ENCODE results near the gene SDR39U1. TPM values are rescaled to one million over a fixed set of nuclear protein-coding genes. Genes with fewer than 3 reads are reported as not detected.
"Not testable (repeated sequence)": the region's sequence is repeated elsewhere in the genome, so short reads cannot be mapped to it uniquely, and the experiment has no call there.

The SDR39U1 gene
- polyA plus RNA-seq, 1 donor from 2014 or later, result 142 TPM

DNA sequence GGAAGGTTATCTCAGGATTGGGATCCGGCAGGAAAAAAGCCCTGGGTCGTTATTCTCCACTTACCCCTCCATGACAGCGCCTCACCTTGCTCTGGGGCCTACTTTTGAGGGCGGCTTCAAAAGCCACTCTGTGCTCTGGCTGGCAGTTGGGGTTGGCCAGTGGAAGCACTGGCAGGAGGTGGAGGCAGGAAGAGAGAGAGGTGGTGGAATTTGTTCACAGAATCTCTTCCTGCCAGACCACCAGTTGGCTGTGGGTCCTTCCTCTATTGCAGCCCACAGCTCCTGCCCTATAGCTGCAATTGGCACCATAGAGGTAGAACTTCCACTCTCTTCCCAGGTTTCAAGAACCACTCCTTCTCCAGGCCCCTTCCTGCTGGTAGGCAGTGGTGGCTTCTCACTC is 32.7 kb upstream of the SDR39U1 start:
- H3K9ac ChIP-seq (ENCODE audit: low read length), result no peak overlapping the region
- H3K27ac ChIP-seq (ENCODE audit: low read length), result no peak overlapping the region
- no peaks in the 10 kb centered on the region for H3K9me2 ChIP-seq (ENCODE audit: insufficient read depth, low read length)
- no peaks in the 10 kb centered on the region for H3K36me3 ChIP-seq (ENCODE audit: insufficient read depth, low read length)
- no peaks in the 10 kb centered on the region for H3K27me3 ChIP-seq (ENCODE audit: insufficient read depth, low read depth, low read length)
- no peaks in the 10 kb centered on the region for H4K20me1 ChIP-seq (ENCODE audit: insufficient read depth)
- no peaks in the 10 kb centered on the region for H3K79me2 ChIP-seq (replicated peaks; ENCODE audit: insufficient read depth, low read length)
- H3F3A ChIP-seq (ENCODE audit: insufficient read depth, low read length, poor library complexity, severe bottlenecking), result no peaks in the 10 kb centered on the region
- H3K9me3 ChIP-seq (ENCODE audit: low read length), result no peaks in the 10 kb centered on the region
- H3K4me2 ChIP-seq (ENCODE audit: low read length), result no peak overlapping the region
- no peak overlapping the region for H3K4me3 ChIP-seq (ENCODE audit: low read length)
- H2AFZ ChIP-seq (ENCODE audit: low read depth, low read length), result no peak overlapping the region
- TF ChIP-seq POLR2AphosphoS5 (IDR thresholded peaks at IDR 0.05) (no peak), MXI1 (conservative IDR thresholded peaks at IDR 0.05; ENCODE audit: poor library complexity, severe bottlenecking) (no peak), SMC3 (conservative IDR thresholded peaks at IDR 0.05; ENCODE audit: poor library complexity) (no peak), EZH2 (IDR thresholded peaks at IDR 0.05; ENCODE audit: borderline replicate concordance, insufficient read depth, low read length, poor library complexity, severe bottlenecking) (no peak), REST (IDR thresholded peaks at IDR 0.05; ENCODE audit: borderline replicate concordance) (no peak)
- TF ChIP-seq, protein P1, sequence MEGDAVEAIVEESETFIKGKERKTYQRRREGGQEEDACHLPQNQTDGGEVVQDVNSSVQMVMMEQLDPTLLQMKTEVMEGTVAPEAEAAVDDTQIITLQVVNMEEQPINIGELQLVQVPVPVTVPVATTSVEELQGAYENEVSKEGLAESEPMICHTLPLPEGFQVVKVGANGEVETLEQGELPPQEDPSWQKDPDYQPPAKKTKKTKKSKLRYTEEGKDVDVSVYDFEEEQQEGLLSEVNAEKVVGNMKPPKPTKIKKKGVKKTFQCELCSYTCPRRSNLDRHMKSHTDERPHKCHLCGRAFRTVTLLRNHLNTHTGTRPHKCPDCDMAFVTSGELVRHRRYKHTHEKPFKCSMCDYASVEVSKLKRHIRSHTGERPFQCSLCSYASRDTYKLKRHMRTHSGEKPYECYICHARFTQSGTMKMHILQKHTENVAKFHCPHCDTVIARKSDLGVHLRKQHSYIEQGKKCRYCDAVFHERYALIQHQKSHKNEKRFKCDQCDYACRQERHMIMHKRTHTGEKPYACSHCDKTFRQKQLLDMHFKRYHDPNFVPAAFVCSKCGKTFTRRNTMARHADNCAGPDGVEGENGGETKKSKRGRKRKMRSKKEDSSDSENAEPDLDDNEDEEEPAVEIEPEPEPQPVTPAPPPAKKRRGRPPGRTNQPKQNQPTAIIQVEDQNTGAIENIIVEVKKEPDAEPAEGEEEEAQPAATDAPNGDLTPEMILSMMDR (IDR thresholded peaks at IDR 0.05; ENCODE audit: poor library complexity, severe bottlenecking), result no peak

DNA sequence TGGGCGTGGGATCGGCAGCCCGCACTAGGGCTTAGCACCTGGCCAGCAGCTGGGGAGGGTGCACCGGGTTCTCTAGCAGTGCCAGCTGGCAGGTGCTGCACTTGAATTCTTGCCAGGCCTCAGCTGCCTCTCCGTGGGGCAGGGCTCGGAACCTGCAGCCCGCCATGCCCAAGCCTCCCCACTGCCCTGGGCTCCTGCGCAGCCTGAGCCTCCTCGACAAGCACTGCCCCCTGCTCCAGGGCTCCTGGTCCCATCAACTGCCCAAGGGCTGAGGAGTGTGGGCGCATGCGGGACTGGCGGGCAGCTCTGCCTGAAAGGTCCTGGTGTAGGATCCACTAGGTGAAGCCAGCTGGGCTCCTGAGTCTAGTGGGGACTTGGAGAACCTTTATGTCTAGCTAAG is 30.6 kb upstream of the SDR39U1 start:
- Histone ChIP-seq H3K9me2 (ENCODE audit: insufficient read depth, low read length) (no peaks in the 10 kb centered on the region), H4K20me1 (ENCODE audit: insufficient read depth) (no peaks in the 10 kb centered on the region), H3K27me3 (ENCODE audit: insufficient read depth, low read depth, low read length) (no peaks in the 10 kb centered on the region), H3K9ac (ENCODE audit: low read length) (no peak overlapping the region), H3K27ac (ENCODE audit: low read length) (no peak overlapping the region), H3K36me3 (ENCODE audit: insufficient read depth, low read length) (no peaks in the 10 kb centered on the region), H3K79me2 (replicated peaks; ENCODE audit: insufficient read depth, low read length) (no peaks in the 10 kb centered on the region), H3K4me2 (ENCODE audit: low read length) (no peak overlapping the region), H3K9me3 (ENCODE audit: low read length) (no peaks in the 10 kb centered on the region), H3F3A (ENCODE audit: insufficient read depth, low read length, poor library complexity, severe bottlenecking) (no peaks in the 10 kb centered on the region), H2AFZ (ENCODE audit: low read depth, low read length) (no peak overlapping the region), H3K4me3 (ENCODE audit: low read length) (no peak overlapping the region)
- TF ChIP-seq POLR2AphosphoS5 (IDR thresholded peaks at IDR 0.05), result no peak
- TF ChIP-seq EP300 (conservative IDR thresholded peaks at IDR 0.05; ENCODE audit: poor library complexity, severe bottlenecking), result no peak
- no peak for TF ChIP-seq REST (IDR thresholded peaks at IDR 0.05; ENCODE audit: borderline replicate concordance)
- TF ChIP-seq MXI1 (conservative IDR thresholded peaks at IDR 0.05; ENCODE audit: poor library complexity, severe bottlenecking), result no peak
- no peak for TF ChIP-seq TAF1 (IDR thresholded peaks at IDR 0.05; ENCODE audit: low read depth)
- TF ChIP-seq, protein P1 (IDR thresholded peaks at IDR 0.05; ENCODE audit: poor library complexity, severe bottlenecking), result no peak
- no peak for TF ChIP-seq EZH2 (IDR thresholded peaks at IDR 0.05; ENCODE audit: borderline replicate concordance, insufficient read depth, low read length, poor library complexity, severe bottlenecking)
- no peak for TF ChIP-seq SMC3 (conservative IDR thresholded peaks at IDR 0.05; ENCODE audit: poor library complexity)
- TF ChIP-seq RAD21 (conservative IDR thresholded peaks at IDR 0.05), result no peak

- H2AFZ ChIP-seq (ENCODE audit: low read depth, low read length); H3K4me3 ChIP-seq (ENCODE audit: low read length); H4K20me1 ChIP-seq (ENCODE audit: insufficient read depth); H3K9ac ChIP-seq (ENCODE audit: low read length); H3F3A ChIP-seq (ENCODE audit: insufficient read depth, low read length, poor library complexity, severe bottlenecking); H3K9me3 ChIP-seq (ENCODE audit: low read length); H3K9me2 ChIP-seq (ENCODE audit: insufficient read depth, low read length); H3K27ac ChIP-seq (ENCODE audit: low read length); H3K27me3 ChIP-seq (ENCODE audit: insufficient read depth, low read depth, low read length); H3K36me3 ChIP-seq (ENCODE audit: insufficient read depth, low read length); H3K4me2 ChIP-seq (ENCODE audit: low read length); H3K79me2 ChIP-seq (replicated peaks; ENCODE audit: insufficient read depth, low read length): not testable (repeated sequence)
Measured at GRCh38 chr14:24470450-24470849, 27.9 kb upstream of the SDR39U1 start.

Measured in neural cell (in vitro differentiated cells).